WTC11 (cell line): Measurements from ENCODE around the gene RPS5. TPM values are rescaled to one million over a fixed set of nuclear protein-coding genes. Genes with fewer than 3 reads are reported as not detected.

Source experiments
- AR ChIP-seq: fragments of 250-450 bp; sonication (Bioruptor Pico); IDR thresholded peaks from 2 replicates; pipeline ENCODE4 v1.9.0; 2021; ENCODE audit warnings: mild to moderate bottlenecking
- ATF1 ChIP-seq: sonication (generic); formaldehyde crosslinking; IDR thresholded peaks from 2 replicates; pipeline ENCODE4 v1.8.1; 2023; ENCODE audit warnings: mild to moderate bottlenecking, moderate library complexity, missing genetic modification reagents
- ATF3 ChIP-seq: sonication (generic); formaldehyde crosslinking; conservative IDR thresholded peaks from 2 replicates; pipeline ENCODE4 v1.8.1; 2022; ENCODE audit warnings: mild to moderate bottlenecking, missing genetic modification reagents
- CBFB ChIP-seq: sonication (generic); formaldehyde crosslinking; IDR thresholded peaks from 2 replicates; pipeline ENCODE4 v1.8.1; 2022; ENCODE audit warnings: mild to moderate bottlenecking, low read depth, missing genetic modification reagents
- CREB1 ChIP-seq: sonication (generic); formaldehyde crosslinking; IDR thresholded peaks from 2 replicates; pipeline ENCODE4 v1.8.0; 2023; ENCODE audit warnings: mild to moderate bottlenecking, missing genetic modification reagents
- FOXK1 ChIP-seq: sonication (generic); formaldehyde crosslinking; IDR thresholded peaks from 2 replicates; pipeline ENCODE4 v1.8.0; 2022; ENCODE audit warnings: mild to moderate bottlenecking, moderate library complexity, missing genetic modification reagents
- GABPB1 ChIP-seq: sonication (generic); formaldehyde crosslinking; IDR thresholded peaks from 2 replicates; pipeline ENCODE4 v1.8.1; 2023; ENCODE audit warnings: mild to moderate bottlenecking, missing genetic modification reagents
- GTF2I ChIP-seq: fragments of 250-450 bp; sonication (Bioruptor Pico); conservative IDR thresholded peaks from 2 replicates; pipeline ENCODE4 v1.4.0; 2021; ENCODE audit warnings: mild to moderate bottlenecking
- JUN ChIP-seq: sonication (generic); formaldehyde crosslinking; IDR thresholded peaks from 2 replicates; pipeline ENCODE4 v1.8.0; 2023; ENCODE audit warnings: mild to moderate bottlenecking, missing genetic modification reagents
- MXD4 ChIP-seq: fragments of 250-450 bp; sonication (Bioruptor Pico); IDR thresholded peaks from 2 replicates; pipeline ENCODE4 v1.8.0; 2021; ENCODE audit warnings: mild to moderate bottlenecking, moderate library complexity, borderline replicate concordance
- OVOL2 ChIP-seq: fragments of 250-450 bp; sonication (Bioruptor Pico); IDR thresholded peaks from 2 replicates; pipeline ENCODE4 v1.9.0; 2021; ENCODE audit warnings: mild to moderate bottlenecking, borderline replicate concordance
- PRDM15 ChIP-seq: sonication (generic); formaldehyde crosslinking; IDR thresholded peaks from 2 replicates; pipeline ENCODE4 v1.8.0; 2022; ENCODE audit warnings: missing genetic modification reagents
- RELA ChIP-seq: sonication (generic); formaldehyde crosslinking; IDR thresholded peaks from 2 replicates; pipeline ENCODE4 v1.8.1; 2022; ENCODE audit warnings: missing genetic modification reagents, mild to moderate bottlenecking, borderline replicate concordance
- SMAD3 ChIP-seq: sonication (generic); formaldehyde crosslinking; IDR thresholded peaks from 2 replicates; pipeline ENCODE4 v1.8.0; 2022; ENCODE audit warnings: missing genetic modification reagents, mild to moderate bottlenecking, borderline replicate concordance
- SMAD4 ChIP-seq: sonication (generic); formaldehyde crosslinking; IDR thresholded peaks from 2 replicates; pipeline ENCODE4 v1.8.0; 2022; ENCODE audit warnings: mild to moderate bottlenecking, missing genetic modification reagents
- SP1 ChIP-seq: sonication (generic); formaldehyde crosslinking; conservative IDR thresholded peaks from 2 replicates; pipeline ENCODE4 v1.8.1; 2022; ENCODE audit warnings: missing genetic modification reagents
- ZBTB21 ChIP-seq: sonication (generic); formaldehyde crosslinking; IDR thresholded peaks from 2 replicates; pipeline ENCODE4 v1.8.1; 2023; ENCODE audit warnings: mild to moderate bottlenecking, missing genetic modification reagents, borderline replicate concordance
- ZNF138 ChIP-seq: sonication (generic); formaldehyde crosslinking; conservative IDR thresholded peaks from 2 replicates; pipeline ENCODE4 v1.8.1; 2022; ENCODE audit warnings: mild to moderate bottlenecking, moderate library complexity, missing genetic modification reagents
- ZNF219 ChIP-seq: sonication (generic); formaldehyde crosslinking; IDR thresholded peaks from 2 replicates; pipeline ENCODE4 v1.8.0; 2023; ENCODE audit warnings: missing genetic modification reagents, mild to moderate bottlenecking, borderline replicate concordance
- ZNF317 ChIP-seq: sonication (generic); formaldehyde crosslinking; IDR thresholded peaks from 2 replicates; pipeline ENCODE4 v1.8.1; 2023; ENCODE audit warnings: low read depth, mild to moderate bottlenecking, moderate library complexity, missing genetic modification reagents, borderline replicate concordance
- total RNA-seq: library from RNA; stranded (reverse); gene quantifications from 3 replicates; pipeline ENCODE4 v1.2.3, GENCODE V29; 2021
- TF ChIP-seq, protein P1 (sequence below): sonication (generic); formaldehyde crosslinking; IDR thresholded peaks from 2 replicates; pipeline ENCODE4 v1.8.1; 2022; ENCODE audit warnings: missing genetic modification reagents, borderline replicate concordance
- TF ChIP-seq, protein P2 (sequence below): sonication (generic); formaldehyde crosslinking; IDR thresholded peaks from 2 replicates; pipeline ENCODE4 v1.8.0; 2023; ENCODE audit warnings: mild to moderate bottlenecking, missing genetic modification reagents
- TF ChIP-seq, protein P3 (sequence below): sonication (generic); formaldehyde crosslinking; IDR thresholded peaks from 2 replicates; pipeline ENCODE4 v1.8.1; 2022; ENCODE audit warnings: mild to moderate bottlenecking, moderate library complexity, missing genetic modification reagents
- TF ChIP-seq, protein P4 (sequence below): fragments of 250-450 bp; sonication (Bioruptor Pico); conservative IDR thresholded peaks from 2 replicates; pipeline ENCODE4 v1.9.0; 2021; ENCODE audit warnings: mild to moderate bottlenecking

RPS5 gene
- total RNA-seq, 1 experiment from 2014 or later = 1,502 TPM

GRCh38 chr19:58400916-58401839, 14.1 kb downstream of the RPS5 start (continued):
- TF ChIP-seq PRDM15 = no peak
- TF ChIP-seq ZBTB21 (CRISPR knock-in tag) = 0 out of 2 replicates have a peak, but pooled peaks have one; percentile 52
- no peak for TF ChIP-seq ZNF317 (CRISPR knock-in tag)
- TF ChIP-seq RELA (CRISPR knock-in tag) = no peak
- TF ChIP-seq AR (CRISPR knock-in tag) = no peak
- TF ChIP-seq ZNF219 (CRISPR knock-in tag) = no peak
- no peak for TF ChIP-seq GABPB1 (CRISPR knock-in tag)
- TF ChIP-seq, protein P1, sequence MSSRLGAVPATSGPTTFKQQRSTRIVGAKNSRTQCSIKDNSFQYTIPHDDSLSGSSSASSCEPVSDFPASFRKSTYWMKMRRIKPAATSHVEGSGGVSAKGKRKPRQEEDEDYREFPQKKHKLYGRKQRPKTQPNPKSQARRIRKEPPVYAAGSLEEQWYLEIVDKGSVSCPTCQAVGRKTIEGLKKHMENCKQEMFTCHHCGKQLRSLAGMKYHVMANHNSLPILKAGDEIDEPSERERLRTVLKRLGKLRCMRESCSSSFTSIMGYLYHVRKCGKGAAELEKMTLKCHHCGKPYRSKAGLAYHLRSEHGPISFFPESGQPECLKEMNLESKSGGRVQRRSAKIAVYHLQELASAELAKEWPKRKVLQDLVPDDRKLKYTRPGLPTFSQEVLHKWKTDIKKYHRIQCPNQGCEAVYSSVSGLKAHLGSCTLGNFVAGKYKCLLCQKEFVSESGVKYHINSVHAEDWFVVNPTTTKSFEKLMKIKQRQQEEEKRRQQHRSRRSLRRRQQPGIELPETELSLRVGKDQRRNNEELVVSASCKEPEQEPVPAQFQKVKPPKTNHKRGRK (CRISPR knock-in tag) = no peak
- TF ChIP-seq CBFB (CRISPR knock-in tag) = no peak
- no peak for TF ChIP-seq JUN (CRISPR knock-in tag)
- TF ChIP-seq OVOL2 (CRISPR knock-in tag) = no peak
- no peak for TF ChIP-seq MXD4 (CRISPR knock-in tag)
- no peak for TF ChIP-seq ATF3 (CRISPR knock-in tag)
- no peak for TF ChIP-seq ZNF138 (CRISPR knock-in tag)
- peak; percentile 89 for TF ChIP-seq SP1
- TF ChIP-seq, protein P2, sequence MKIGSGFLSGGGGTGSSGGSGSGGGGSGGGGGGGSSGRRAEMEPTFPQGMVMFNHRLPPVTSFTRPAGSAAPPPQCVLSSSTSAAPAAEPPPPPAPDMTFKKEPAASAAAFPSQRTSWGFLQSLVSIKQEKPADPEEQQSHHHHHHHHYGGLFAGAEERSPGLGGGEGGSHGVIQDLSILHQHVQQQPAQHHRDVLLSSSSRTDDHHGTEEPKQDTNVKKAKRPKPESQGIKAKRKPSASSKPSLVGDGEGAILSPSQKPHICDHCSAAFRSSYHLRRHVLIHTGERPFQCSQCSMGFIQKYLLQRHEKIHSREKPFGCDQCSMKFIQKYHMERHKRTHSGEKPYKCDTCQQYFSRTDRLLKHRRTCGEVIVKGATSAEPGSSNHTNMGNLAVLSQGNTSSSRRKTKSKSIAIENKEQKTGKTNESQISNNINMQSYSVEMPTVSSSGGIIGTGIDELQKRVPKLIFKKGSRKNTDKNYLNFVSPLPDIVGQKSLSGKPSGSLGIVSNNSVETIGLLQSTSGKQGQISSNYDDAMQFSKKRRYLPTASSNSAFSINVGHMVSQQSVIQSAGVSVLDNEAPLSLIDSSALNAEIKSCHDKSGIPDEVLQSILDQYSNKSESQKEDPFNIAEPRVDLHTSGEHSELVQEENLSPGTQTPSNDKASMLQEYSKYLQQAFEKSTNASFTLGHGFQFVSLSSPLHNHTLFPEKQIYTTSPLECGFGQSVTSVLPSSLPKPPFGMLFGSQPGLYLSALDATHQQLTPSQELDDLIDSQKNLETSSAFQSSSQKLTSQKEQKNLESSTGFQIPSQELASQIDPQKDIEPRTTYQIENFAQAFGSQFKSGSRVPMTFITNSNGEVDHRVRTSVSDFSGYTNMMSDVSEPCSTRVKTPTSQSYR (CRISPR knock-in tag) = no peak
- TF ChIP-seq GTF2I = no peak
- TF ChIP-seq, protein P3, sequence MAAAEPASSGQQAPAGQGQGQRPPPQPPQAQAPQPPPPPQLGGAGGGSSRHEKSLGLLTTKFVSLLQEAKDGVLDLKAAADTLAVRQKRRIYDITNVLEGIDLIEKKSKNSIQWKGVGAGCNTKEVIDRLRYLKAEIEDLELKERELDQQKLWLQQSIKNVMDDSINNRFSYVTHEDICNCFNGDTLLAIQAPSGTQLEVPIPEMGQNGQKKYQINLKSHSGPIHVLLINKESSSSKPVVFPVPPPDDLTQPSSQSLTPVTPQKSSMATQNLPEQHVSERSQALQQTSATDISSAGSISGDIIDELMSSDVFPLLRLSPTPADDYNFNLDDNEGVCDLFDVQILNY (CRISPR knock-in tag) = peak; percentile 98
- TF ChIP-seq CREB1 (CRISPR knock-in tag) = peak; percentile 70; the same call in 1 of the 2 replicates
- TF ChIP-seq SMAD3 = peak; percentile 26; the same call in 1 of the 2 replicates
- 0 out of 2 replicates have a peak, but pooled peaks have one; percentile 33 for TF ChIP-seq ATF1 (CRISPR knock-in tag)
- TF ChIP-seq, protein P4, sequence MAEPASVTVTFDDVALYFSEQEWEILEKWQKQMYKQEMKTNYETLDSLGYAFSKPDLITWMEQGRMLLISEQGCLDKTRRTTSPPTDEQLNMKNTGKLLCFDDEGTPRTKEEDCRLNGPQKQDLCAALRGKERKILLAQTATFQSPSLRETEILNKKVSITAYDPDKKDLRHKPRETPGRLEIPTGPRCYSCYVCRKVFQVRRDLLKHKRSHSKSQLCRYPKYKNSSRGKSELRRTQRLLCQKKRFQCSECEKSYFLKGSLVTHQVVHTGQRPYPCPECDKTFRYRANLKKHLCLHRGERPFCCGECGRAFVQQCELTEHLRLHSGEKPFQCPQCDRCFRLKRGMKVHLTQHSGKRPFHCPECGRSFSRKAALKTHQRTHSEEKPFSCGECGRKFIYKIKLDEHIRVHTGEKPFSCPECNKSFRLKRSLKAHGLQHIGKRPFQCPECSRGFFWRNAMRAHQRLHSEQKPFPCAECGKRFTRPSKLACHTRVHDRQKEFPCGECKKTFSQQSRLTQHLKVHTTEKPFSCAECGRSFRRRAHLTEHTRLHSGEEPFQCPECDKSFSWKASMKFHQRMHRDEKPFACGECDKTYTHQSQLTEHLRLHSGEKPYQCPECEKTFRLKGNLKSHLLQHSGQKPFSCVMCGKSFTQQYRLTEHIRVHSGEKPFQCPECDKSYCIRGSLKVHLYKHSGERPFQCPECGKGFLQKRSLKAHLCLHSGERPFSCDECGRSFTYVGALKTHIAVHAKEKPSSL = no peak
- no peak for TF ChIP-seq SMAD4 (CRISPR knock-in tag)
- peak; percentile 82 for TF ChIP-seq FOXK1
